ENCODE measurements around the gene LIMK2.
A peak's percentile ranks its signal among the peaks of the same experiment; 100 is the strongest.

Gene LIMK2

GRCh38 chr22:31275576-31275975, 63.5 kb downstream of the LIMK2 start:
- no peak for DNase-seq

GRCh38 chr22:31276426-31277167, 64.5 kb downstream of the LIMK2 start:
- no peak for DNase-seq

- no peak for DNase-seq
Measured at GRCh38 chr22:31277741-31278140, 65.6 kb downstream of the LIMK2 start.

- DNase-seq = no peak
Measured at GRCh38 chr22:31278151-31278621, 66.1 kb downstream of the LIMK2 start.

- peak; percentile 73 for DNase-seq
Measured at GRCh38 chr22:31278626-31279326, 66.7 kb downstream of the LIMK2 start.

GRCh38 chr22:31279327-31279669, 67.2 kb downstream of the LIMK2 start:
- no peak for DNase-seq

- no peak for DNase-seq
Measured at GRCh38 chr22:31279821-31280505, 67.9 kb downstream of the LIMK2 start.

GRCh38 chr22:31281733-31282132, 69.6 kb downstream of the LIMK2 start:
- DNase-seq = no peak

GRCh38 chr22:31282748-31283468, 70.8 kb downstream of the LIMK2 start:
- no peak for DNase-seq

- DNase-seq = no peak
Measured at GRCh38 chr22:31284281-31285155, 72.4 kb downstream of the LIMK2 start.

GRCh38 chr22:31286360-31287255, 74.5 kb downstream of the LIMK2 start:
- DNase-seq = peak; percentile 86

GRCh38 chr22:31287818-31288495, 75.9 kb downstream of the LIMK2 start:
- no peak for DNase-seq

- no peak for DNase-seq
Measured at GRCh38 chr22:31288496-31289240, 76.6 kb downstream of the LIMK2 start.

GRCh38 chr22:31289344-31289743, 77.2 kb downstream of the LIMK2 start:
- no peak for DNase-seq

- peak; percentile 97 for DNase-seq
Measured at GRCh38 chr22:31290494-31291471, 78.7 kb downstream of the LIMK2 start.

GRCh38 chr22:31291481-31292235, 79.6 kb downstream of the LIMK2 start:
- DNase-seq = no peak

GRCh38 chr22:31292236-31292989, 80.3 kb downstream of the LIMK2 start, which contains the start of gene PIK3IP1:
Gene PIK3IP1, minus strand, starts transcription at chr22:31292488. Its CDS starts 144 bp downstream, at chr22:31292344.
- DNase-seq = peak; percentile 87

Measured in central memory CD4-positive, alpha-beta T cell (primary cell).